Activated T-cell treated with anti-CD3 and anti-CD28 coated beads for 48 hours (primary cell): ENCODE data around the gene HELZ.
"Not testable (repeated sequence)": the region's sequence is repeated elsewhere in the genome, so short reads cannot be mapped to it uniquely, and the experiment has no call there.

Experiments
- DNase-seq: peaks from one replicate; pipeline ENCODE4 v3.0.0-alpha.2; 2020; ENCODE audit warnings: low read depth

HELZ gene

GRCh38 chr17:67227488-67227887, 17.5 kb downstream of the HELZ start:
- DNase-seq = no peak

DNA sequence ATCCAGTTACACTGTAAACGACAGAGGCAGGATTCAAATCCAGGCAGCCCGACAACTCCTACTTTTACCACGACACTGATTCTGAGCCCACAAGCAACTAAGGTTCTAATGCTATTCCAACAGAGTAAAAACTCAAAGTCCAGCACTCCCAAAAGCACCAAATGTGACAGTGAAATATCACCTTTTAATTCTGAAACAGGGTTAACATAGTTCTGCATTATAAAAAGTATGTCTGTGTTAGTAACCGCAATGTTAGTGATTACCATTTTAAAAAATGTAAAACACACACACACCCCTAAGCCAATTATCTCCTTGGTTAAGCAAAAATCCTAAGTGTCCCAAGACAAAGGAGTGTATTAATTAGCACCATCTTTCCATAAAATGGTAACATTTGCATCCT, 19.7 kb downstream of the HELZ start:
- DNase-seq = no peak

GRCh38 chr17:67224736-67225135, 20.3 kb downstream of the HELZ start:
- no peak for DNase-seq

- DNase-seq = no peak
Measured at GRCh38 chr17:67223924-67224323, 21.1 kb downstream of the HELZ start.

DNA sequence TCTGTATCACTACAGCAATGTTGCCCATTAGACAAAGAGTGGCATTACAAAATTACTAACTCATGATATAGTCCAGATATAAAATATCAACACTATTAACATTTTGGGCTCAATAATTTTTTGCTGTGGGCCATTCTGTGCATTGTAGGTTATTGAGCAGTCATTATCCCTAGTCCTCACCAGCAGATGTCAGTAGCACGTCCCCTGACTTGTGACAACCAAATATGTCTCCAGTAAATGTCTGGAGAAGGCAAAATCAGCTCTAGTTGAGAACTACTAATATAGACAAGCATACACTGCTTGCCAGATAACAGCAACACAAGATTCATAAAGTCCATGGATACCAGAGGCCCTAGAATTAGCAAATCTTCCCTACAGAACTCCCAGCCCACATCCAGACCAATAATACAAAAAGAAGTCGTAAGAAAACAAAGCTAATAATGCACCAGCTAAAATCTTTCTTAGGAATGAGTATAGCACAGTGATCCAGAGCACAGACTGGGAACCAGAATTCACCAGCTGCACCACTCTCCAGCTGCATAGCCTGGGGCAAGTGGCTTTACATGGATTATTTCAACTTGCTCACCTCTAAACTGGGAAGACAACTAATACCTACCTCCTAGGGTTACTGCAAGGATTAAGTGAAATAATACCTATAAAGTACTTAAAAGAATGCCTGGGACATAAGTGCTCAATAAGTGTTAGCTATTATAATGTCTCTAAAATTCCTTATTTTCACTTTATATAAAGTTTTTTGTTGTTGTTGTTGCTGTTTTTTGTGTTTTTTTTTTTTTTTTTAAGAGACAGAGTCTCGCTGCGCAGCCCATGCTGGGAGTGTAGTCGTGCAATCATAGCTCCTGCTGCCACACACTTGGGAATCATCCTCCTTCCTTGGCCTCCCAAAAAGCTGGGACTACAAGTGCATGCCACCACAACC, 23.7 kb downstream of the HELZ start:
- DNase-seq = no peak

- DNase-seq = no peak
Measured at GRCh38 chr17:67218385-67218950, 26.5 kb downstream of the HELZ start.

GRCh38 chr17:67217446-67217845, 27.6 kb downstream of the HELZ start:
- no peak for DNase-seq

GRCh38 chr17:67216578-67217320, 28.2 kb downstream of the HELZ start:
- no peak for DNase-seq

DNA sequence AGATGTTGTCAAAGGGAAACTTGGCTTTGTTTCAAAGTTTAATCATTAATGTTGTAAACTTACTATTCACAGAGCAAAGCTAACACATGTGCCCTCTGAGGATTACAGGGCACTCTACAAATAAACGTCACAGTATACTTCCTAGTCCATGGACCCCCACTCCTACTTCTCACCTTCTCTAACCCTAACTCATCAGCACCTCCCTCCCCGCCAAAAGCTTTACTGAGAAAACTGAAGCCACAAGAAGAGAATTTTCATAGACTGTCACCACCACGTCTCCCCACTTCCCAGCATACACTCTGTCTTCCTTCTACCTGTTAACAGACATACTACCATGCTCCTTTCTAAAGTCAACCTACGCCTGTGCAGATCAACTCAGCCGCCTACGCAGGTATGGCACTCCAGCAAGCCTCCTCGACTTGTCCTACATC, 29.0 kb downstream of the HELZ start:
- DNase-seq = no peak

DNA sequence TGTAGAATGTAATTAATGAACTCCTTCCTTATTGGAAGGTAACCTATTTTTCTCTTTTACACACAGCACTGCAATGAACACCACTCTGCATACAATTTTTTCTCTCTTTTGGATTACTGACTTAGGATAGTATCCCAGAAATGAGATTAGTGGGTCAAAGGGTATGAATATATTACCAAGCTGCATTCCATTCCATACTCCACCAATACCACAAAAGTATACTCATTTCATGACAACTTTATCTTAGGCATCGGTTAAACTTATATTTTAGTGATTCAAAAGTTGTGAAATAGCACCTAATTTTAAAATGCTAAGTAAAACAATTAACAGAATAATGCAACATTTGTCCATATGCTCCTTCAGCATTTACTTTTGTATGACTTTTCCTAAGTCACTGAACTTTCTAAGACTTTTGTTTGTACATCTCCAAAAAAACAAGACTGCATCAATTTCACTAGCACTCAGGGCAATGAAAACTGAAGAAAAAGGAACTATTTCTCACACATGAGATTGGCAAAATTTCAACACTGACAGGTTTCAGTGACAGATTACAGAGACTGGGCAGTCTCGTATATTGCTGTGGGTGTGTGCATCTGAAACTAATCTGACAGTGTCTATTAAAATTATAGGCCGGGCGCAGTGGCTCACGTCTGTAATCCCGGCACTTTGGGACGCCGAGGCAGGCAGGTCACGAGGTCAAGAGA, 32.1 kb downstream of the HELZ start:
- DNase-seq = no peak

GRCh38 chr17:67212231-67212630, 32.8 kb downstream of the HELZ start:
- no peak for DNase-seq

DNA sequence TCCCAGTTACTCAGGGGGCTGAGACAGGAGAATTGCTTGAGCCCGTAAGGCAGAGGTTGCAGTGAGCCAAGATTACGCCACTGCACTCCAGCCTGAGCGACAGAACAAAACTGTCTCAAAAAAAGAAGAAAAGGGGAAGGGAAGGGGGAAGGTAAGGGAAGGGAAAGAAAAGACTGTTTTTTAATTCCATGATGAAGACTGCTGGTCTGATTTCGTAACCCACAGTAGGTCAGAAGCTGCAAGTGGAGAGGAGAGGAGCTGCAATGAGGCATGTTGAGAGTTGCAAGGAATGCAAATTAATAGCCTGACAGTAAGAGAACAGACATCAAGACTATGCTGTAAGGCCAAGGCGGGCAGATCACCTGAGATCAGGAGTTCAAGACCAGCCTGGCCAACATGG, 33.3 kb downstream of the HELZ start:
- DNase-seq = no peak

- DNase-seq = no peak
Measured at GRCh38 chr17:67210915-67211314, 34.1 kb downstream of the HELZ start.

GRCh38 chr17:67208232-67208631, 36.8 kb downstream of the HELZ start:
- DNase-seq = no peak

DNA sequence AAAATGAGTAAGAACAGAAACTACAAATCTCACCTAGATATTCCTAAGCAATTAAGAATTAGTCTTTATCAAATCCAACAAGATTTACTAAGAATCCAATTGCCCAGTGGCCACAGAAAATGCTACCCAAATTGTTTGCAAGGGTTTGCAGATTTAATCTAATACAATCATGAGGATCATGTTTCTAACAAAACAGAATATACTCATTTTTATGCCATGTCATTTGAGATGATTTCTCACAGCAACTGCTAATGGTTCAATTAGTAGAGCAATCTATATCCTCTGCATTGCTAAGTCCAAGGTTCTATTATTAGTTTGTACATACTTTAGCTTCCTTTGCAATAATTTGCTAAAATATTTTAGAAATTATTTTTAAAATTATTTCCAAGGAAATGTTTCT, 41.2 kb downstream of the HELZ start:
- DNase-seq = no peak

DNA sequence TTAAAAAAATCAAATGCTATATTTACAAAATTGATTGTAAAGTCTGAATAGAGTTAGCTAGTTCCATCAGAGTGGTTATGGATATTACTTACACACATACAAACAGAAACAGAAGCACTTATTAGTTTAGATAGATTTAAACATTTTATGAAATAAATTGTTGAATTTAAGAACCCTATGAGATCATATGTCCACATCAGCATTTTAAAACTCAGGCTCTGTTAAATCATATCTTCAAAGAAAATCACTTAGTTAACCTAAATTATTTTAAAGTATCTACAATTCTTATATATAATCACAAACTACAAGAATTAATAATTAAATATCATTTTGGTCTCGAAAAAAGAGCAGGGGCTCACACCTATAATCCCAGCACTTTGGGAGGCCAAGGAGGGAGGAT, 42.5 kb downstream of the HELZ start:
- no peak for DNase-seq

- no peak for DNase-seq
Measured at GRCh38 chr17:67200727-67201301, 44.2 kb downstream of the HELZ start.

GRCh38 chr17:67198131-67198530, 46.9 kb downstream of the HELZ start:
- DNase-seq = no peak

DNA sequence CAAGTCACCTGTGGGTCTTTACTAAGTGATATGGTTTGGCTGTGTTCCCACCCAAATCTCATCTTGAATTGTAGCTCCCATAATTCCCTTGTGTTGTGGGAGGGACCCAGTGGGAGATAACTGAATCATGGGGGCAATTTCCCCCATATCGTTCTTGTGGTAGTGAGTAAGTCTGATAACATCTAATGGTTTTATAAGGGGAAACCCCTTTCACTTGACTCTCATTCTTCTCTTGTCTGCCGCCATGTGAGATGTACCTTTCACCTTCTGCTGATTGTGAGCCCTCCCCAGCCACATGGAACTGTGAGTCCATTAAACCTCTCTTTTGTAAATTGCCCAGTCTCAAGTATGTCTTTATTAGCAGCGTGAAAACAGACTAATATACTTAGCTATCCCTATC, 48.0 kb downstream of the HELZ start:
- DNase-seq = not testable (repeated sequence)

- DNase-seq = no peak
Measured at GRCh38 chr17:67196422-67196821, 48.6 kb downstream of the HELZ start.

GRCh38 chr17:67194134-67194533, 50.9 kb downstream of the HELZ start:
- no peak for DNase-seq

GRCh38 chr17:67187927-67188326, 57.1 kb downstream of the HELZ start:
- DNase-seq = no peak
